ENCODE measurements around the gene IGFBP7.

Gene IGFBP7

DNA sequence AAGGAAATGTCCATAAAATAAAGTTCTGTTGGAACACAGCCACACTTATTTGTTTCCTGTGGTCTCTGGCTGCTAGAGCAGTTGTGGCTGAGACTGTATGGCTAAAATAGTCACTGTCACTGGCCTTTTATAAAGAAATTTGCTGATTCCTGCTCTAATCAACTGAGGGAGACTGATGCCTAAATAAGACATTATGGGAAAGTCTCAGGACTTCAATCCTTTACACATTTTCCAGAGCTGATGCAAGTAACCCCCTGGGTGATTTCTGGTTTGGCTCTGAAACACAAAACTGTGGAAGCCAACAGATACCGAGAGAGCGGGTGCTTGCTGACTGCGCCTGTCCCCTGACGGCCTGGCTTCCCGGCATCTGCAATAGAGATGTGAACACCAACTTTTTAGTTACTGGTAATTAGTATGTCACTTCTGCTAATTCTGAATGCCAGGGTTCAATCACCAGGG lies 67.4 kb downstream of the IGFBP7 start:
- DNase-seq (ENCODE audit: low read depth) = no peak

DNA sequence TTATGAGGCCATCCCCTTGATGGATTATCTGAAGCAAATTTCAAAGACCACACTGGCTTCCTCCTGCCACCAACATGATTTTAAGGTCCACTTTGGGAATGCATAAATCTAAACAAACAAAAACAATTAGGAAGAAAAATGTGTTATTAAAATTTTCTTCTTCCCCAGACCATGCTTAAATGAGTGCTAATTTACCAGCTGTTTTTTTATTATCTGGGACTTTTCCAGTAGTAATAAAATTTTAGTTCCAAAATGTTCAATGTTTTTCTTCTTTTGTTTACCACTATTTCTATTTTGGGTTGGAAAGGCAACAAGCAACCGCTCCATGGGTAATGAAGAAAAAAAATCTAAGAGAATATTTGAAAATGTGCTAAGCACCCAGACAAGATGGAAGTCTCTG lies 69.2 kb downstream of the IGFBP7 start:
- DNase-seq (ENCODE audit: low read depth) = no peak

DNA sequence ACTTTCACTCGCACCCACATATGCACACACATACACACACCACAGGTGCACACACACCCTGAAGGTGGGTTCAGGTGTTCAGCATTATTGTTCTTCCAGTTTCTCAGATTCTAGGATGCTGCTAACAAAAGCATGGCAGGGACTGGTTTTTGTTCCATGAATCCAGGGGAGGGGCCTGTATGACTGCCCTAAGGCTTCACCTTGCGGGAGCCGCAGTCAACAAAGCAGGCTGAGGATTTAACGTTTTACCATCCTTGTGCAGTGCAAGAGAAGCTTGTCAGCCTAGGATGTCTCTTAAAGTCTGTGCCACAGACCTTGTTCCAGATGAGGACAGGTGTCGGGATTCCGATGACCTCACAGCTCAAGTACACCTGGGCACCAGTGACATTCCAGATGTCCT lies 69.7 kb downstream of the IGFBP7 start:
- no peak for DNase-seq (ENCODE audit: low read depth)

DNA sequence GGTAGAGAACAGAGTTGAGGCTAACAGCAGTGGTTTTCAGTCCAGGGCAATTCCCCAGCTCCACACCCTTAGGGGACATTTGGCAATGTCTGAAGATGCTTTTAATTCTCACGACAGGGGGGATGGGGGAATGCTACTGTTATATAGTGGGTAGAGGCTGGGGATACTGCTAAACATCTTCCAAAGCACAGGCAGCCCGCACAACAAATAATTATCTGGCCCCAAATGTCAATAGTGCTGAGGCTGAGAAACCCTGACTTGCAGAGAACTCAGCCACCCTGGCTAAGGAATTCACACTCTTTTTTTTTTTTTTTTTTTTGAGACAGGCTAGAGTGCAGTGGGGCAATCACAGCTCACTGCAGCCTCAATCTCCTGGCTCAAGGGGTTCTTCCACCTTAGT lies 70.8 kb downstream of the IGFBP7 start:
- no peak for DNase-seq (ENCODE audit: low read depth)

DNA sequence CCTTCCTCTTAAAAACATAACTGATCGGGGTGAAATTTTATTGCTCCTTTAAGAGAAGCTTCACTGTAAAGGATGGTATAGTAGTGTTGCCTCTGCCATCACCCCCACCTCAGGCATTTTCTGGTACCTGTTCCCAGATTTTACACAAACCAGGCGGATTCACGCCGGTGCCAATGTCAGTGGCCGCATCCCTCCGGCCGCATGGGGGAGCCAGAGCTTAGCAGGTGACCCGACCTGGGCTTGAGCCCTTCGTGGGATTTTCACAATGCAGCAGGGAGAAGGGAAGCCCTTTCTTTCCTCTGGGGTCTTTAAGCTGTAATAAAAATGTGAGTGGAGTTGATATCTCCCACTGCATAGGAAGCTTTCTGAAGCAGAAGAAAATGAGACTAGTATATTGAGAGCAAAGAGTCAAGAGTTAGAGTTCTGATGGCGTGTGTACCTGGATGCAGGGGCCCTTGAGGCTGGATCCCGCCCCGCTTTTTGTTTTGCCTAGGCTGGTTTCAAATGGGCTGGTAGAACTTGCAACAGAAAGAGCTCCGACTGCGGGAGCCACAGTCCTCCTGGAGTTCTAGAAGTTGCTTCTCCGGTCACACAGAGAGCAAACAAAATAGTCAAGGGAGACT lies 72.1 kb downstream of the IGFBP7 start:
- DNase-seq (ENCODE audit: low read depth) = no peak

DNA sequence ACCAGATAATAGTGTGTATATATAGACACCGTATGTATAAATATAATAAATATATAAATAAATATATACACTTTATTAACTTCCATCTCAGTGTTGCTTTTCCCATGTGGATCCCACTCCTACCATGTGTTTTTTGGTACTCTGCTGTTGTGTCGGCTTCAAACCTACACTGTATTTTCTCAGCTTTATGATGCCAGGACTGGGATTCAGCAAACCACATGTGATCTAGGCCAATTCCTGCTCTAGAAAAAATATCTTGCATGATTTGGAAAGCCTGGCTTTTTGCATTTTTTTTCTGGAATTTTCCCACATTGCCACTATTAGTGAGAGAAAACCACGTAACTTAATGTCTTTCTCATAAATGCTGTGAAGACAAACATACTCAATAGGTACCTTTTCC lies 75.7 kb downstream of the IGFBP7 start:
- DNase-seq (ENCODE audit: low read depth) = no peak

DNA sequence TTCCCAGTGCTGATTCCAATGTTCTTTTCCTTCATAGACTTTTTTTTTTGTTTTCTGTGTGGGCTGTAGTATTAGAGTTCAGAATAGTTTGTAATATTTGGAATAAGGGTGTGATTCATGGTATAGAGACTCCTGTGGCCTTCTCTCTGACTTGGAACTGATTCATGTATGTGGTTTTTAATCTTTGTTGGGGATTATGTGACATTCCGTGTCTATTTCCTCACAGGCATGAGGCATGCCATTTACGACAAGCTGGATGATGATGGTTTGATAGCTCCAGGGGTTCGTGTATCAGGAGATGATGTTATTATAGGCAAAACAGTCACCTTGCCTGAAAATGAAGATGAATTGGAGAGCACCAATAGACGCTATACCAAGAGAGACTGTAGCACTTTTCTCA lies 87.1 kb downstream of the IGFBP7 start:
- peak; percentile 70 for DNase-seq (ENCODE audit: low read depth)

DNA sequence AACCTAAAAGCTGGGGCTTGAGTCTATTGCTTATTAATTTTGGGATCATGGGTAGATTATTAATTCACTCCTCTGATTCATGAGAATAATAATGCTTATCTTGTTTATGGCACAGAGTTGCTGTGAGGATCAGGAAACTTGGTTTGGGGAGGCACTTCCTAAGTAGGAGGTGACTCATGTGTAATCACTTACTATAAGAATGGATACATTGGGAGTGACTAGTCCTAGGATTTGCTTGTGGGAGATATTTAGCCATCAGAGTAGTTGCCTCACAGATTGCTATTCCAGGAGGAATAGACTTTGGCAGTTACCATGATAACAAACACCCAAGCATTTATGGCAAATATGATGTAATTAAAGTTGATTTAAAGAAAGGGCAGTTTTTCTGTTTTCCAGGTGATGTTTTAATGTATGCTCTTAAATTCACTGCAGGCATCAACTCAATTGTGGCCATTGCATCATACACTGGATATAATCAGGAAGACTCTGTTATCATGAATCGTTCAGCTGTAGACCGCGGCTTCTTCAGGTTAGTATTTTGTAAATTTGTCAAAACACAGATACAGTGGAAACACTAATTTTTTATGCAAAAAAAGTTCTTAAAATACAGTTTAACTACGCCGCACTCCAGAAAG lies 89.6 kb downstream of the IGFBP7 start:
- DNase-seq (ENCODE audit: low read depth) = peak; percentile 48

DNA sequence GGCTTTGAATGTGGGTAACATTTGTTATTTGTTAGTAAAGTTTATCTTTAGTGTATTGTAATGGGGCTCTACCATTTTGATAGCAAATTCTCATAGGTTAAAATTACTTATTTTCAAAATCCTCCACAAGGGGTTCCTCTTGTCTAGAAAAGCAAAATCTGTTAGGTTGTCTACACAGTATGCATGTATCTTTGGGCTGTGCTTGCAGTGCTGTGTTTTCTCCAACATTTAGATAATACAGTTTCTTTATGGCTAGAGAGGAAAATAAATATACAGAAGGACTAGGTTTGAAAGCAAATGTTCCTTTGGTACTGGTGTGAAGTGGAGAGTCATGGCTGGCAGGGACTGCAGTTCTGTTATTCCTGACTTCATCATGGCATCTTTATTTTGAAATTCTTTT lies 91.2 kb downstream of the IGFBP7 start:
- no peak for DNase-seq (ENCODE audit: low read depth)

DNA sequence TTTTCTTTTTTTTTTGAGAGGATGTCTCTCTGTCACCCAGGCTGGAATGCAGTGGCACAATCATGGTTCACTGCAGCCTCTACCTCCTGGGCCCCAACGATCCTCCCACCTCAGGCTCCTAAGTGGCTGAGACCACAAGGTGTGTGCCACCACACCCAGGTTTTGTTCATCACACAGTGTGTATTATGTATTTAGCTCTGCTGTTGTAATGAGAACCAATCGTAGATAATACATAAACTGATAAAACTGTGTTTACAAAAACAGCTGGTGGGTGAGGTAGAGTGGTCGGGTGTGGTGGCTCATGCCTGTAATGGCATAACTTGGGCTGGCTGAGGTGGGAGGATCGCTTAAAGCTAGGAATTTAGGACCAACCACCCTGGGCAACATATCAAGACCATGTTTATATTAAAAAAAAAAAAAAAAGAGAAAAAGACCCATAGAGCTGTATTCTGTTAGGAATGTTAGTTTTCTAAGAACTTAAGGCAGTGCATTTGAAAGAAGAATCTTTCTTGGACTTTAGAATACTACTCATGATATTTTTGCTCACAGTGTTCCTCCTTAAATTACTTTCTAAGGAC lies 96.6 kb downstream of the IGFBP7 start:
- no peak for DNase-seq (ENCODE audit: low read depth)

DNA sequence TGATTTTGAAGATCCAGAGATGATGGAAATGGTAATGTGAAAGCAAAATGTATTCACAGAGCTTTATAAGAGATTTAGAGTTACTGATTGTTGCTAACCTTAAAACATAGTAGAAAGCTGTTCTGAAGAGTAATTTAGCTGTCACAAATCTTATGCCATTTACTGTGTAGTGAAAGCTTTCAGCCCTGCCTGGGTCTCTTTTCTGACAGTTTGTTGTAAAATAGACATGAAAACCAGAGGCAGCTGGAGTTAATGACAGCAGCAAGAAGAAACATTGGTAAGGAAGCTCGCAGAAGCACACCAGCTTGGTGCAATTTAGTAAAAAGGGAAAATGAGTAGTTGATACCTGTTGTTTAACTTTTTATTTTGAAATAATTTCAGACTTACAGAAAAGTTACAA lies 110.4 kb downstream of the IGFBP7 start:
- DNase-seq (ENCODE audit: low read depth) = no peak

DNA sequence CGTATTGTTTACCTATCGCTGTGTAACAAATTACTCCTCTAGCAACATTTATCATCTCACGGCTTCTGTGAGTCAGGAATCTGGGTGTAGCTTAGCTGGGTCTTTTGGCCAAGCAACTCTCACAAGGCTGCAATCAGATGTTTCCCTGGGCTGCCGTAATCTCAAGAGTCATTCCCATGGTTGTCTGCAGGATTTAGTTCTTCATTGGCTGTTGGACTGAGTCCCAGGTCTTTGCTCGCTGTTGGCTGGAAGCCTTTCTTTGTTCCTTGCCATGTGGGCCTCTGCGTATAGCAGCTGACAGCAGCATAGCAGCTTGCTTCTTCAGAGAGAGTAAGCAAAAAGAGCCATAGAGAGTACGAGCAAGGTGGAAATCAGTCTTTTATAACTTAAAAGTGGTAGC lies 114.7 kb downstream of the IGFBP7 start:
- DNase-seq (ENCODE audit: low read depth) = peak; percentile 87

DNA sequence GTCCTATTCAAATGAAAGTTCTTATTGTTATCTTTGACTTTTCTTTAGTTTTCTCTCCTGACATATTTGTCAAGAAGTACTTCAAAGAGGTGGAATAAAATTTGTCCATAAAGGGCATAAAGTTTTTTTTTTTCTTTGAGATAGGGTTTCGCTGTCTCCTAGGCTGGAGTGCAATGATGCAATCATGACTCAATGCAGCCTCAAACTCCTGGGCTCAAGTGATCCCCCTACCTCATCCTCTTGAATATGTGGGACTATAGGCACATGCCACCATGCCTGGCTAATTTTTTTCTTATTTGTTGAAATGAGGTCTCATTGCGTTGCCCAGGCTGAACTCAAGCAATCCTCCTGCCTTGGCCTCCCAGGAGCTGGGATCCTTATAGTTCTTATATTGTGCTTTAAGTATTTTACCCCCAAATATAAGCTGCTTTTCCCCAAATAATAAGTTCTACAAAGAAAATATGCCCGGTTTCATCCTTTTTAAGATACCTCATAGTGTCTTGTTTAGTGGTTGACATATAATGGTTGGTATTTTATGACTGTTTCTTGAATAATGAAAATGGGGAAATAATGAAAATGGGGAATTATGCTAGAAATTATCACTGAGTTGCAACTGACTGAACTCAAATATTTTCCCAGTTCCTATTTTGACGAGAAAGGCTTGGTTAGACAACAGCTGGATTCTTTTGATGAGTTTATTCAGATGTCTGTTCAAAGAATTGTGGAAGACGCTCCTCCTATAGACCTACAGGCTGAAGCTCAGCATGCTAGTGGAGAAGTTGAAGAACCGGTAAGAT lies 119.9 kb downstream of the IGFBP7 start:
- DNase-seq (ENCODE audit: low read depth) = no peak

DNA sequence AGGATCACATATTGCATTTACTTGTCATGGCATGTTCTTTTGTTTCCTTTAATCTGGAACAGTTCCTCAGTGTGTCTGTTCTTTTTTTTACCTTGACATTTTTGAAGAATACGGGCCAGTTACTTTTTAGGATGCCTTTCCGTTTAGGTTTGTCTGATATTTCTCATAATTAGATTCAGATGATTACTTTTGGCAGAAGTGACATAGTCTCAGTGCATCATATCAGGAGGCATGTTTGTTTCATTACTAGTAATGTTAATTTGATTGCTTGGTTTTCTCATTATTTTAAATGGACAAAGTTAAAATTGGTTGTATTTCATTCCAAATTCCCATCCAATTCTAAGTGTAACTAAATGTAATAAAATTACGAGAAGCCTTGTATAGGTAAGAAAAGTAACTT lies 123.2 kb downstream of the IGFBP7 start:
- DNase-seq (ENCODE audit: low read depth) = no peak

DNA sequence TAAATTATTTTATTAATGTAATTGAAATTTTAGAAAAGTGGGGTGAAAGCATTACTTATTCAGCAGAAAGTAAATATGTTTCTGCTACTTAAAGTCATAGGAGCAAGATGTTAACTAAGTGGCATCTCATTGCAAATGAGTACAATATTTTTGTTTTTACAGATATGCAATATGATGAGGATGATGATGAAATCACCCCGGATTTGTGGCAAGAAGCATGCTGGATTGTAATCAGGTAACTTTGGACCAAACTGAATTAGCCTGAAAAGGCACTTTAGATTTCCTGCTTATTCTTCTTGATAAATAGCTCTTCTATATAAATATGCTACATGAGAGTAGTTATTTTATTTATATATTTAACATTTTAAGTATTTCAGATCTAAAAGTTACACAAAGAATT lies 124.0 kb downstream of the IGFBP7 start:
- DNase-seq (ENCODE audit: low read depth) = no peak

DNA sequence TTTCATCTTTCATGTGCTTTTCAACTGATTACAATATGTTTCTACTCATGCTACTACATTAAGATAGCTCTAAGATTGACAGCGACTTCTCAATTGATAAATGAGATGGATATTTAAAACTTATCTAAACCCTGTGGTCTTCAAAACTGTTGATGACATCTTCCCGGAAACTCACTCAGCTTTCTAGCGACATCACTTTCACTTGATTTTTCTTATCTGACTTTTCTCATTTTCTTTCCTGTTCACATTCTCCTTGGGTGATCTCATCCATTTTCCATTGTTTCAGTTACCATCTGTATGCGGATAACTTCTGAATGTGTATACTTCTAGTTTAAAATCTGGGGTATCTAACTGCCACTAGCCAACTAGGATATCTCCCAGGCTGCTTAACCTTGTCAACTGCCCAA lies 128.4 kb downstream of the IGFBP7 start:
- DNase-seq (ENCODE audit: low read depth) = no peak
